DOHH2 (cell line): Measurements from ENCODE around the gene SUGCT.

Experiments
- H3F3A ChIP-seq: fragments of 200-600 bp; sonication (generic), shearing (Covaris generic); 2 replicates; pipeline ENCODE4 v1.6.0; 2016; ENCODE audit warnings: antibody characterized with exemption, mild to moderate bottlenecking; ENCODE audit not compliant: control insufficient read depth, insufficient read depth
- H3K27ac ChIP-seq: fragments of 200-600 bp; sonication (generic); 2 replicates; pipeline ENCODE4 v1.5.1; 2014; ENCODE audit warnings: low read depth, mild to moderate bottlenecking, low read length, moderate library complexity
- H3K27me3 ChIP-seq: fragments of 200-600 bp; sonication (generic); 2 replicates; pipeline ENCODE4 v1.6.1; 2014; ENCODE audit warnings: mild to moderate bottlenecking, low read length, mixed read lengths; ENCODE audit not compliant: control insufficient read depth
- H3K36me3 ChIP-seq: fragments of 200-600 bp; sonication (generic); 2 replicates; pipeline ENCODE4 v1.6.1; 2014; ENCODE audit warnings: mild to moderate bottlenecking, low read length, moderate library complexity, mixed read lengths; ENCODE audit not compliant: control insufficient read depth
- H3K4me1 ChIP-seq: fragments of 200-600 bp; sonication (generic); 2 replicates; pipeline ENCODE4 v1.6.1; 2014; ENCODE audit warnings: mild to moderate bottlenecking, low read length, mixed read lengths; ENCODE audit not compliant: control insufficient read depth
- H3K4me2 ChIP-seq: fragments of 200-600 bp; sonication (generic); 2 replicates; pipeline ENCODE4 v1.6.0; 2014; ENCODE audit warnings: mild to moderate bottlenecking, low read length, moderate library complexity
- H3K4me3 ChIP-seq: fragments of 200-600 bp; sonication (generic); 2 replicates; pipeline ENCODE4 v1.5.1; 2014; ENCODE audit warnings: mild to moderate bottlenecking, low read length, mixed read lengths
- H3K79me2 ChIP-seq: fragments of 200-600 bp; sonication (generic); 2 replicates; pipeline ENCODE4 v1.6.1; 2014; ENCODE audit warnings: mild to moderate bottlenecking, low read length, mixed read lengths; ENCODE audit not compliant: control insufficient read depth
- H3K9me2 ChIP-seq: fragments of 200-600 bp; sonication (generic); replicated peaks from 2 replicates; pipeline ENCODE4 v1.6.1; 2014; ENCODE audit warnings: mild to moderate bottlenecking, low read length, mixed read lengths; ENCODE audit not compliant: control insufficient read depth
- H3K9me3 ChIP-seq: fragments of 200-600 bp; sonication (generic); 2 replicates; pipeline ENCODE4 v1.6.1; 2014; ENCODE audit warnings: antibody characterized with exemption, low read length, mixed read lengths; ENCODE audit not compliant: control insufficient read depth, insufficient read depth
- H4K20me1 ChIP-seq: fragments of 200-600 bp; sonication (generic); 2 replicates; pipeline ENCODE4 v1.6.0; 2014; ENCODE audit warnings: low read depth, mild to moderate bottlenecking, antibody characterized with exemption, low read length, moderate library complexity; ENCODE audit not compliant: control insufficient read depth, insufficient read depth
- CTCF ChIP-seq: fragments of 200-600 bp; sonication (generic); IDR thresholded peaks from one replicate; pipeline ENCODE4 v1.5.1; 2014; ENCODE audit warnings: antibody characterized with exemption, mild to moderate bottlenecking, low read depth, low read length; ENCODE audit not compliant: poor library complexity, severe bottlenecking
- EZH2phosphoT487 ChIP-seq: fragments of 200-600 bp; sonication (generic); IDR thresholded peaks from 2 replicates; pipeline ENCODE4 v1.6.1; 2017; ENCODE audit warnings: borderline replicate concordance, mild to moderate bottlenecking, antibody characterized with exemption, low read length, moderate library complexity, mixed read lengths

Gene SUGCT

DNA sequence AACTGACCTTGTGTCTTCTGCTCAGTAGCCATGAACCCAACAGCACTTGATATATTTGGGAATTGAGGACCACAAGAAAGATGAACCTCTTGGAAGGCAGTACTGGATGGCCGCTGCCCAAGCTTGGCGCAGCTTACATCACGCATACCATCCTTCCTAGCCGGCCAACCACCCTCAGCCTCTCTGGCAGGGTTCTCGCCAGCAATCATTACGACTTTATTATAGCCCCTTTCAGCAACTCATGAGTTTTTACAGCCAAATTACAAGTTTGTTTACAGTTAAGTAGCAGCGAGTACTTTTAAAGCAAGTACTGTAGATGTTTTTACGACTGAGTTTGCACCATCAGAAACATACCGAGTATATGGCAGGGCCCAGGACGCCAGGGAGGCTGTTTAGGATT, 769.1 kb downstream of the SUGCT start:
- Histone ChIP-seq H3K4me1 (no peaks in the 10 kb centered on the region), H3K79me2 (no peaks in the 10 kb centered on the region), H3K4me2 (no peak overlapping the region), H3K4me3 (no peak overlapping the region), H3F3A (no peaks in the 10 kb centered on the region), H3K9me2 (no peaks in the 10 kb centered on the region), H3K36me3 (no peaks in the 10 kb centered on the region), H4K20me1 (no peaks in the 10 kb centered on the region), H3K27me3 (no peaks in the 10 kb centered on the region), H3K27ac (no peak overlapping the region), H3K9me3 (peaks cover 5% of the 10 kb centered on the region; the same call in 1 of the 2 replicates)
- TF ChIP-seq EZH2phosphoT487, result no peak

DNA sequence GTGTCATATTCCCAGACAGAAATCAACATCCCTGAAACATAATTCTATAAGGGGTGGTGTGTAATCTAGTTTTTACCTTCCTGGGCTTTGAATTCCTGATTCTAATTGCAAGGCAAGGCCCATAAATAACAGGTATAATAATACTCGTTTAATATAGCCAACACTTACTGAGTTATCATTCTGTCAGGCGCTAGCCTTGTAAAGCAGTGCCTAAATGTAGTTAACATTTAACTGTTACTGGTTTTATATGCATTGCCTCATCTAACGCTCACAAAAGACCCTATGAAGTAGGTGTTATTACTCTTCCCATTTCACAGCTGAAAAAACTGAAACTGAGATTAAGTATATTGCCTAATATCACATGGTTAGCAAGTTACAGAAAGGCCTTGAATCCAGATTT, 772.5 kb downstream of the SUGCT start:
- H3K4me1 ChIP-seq, result no peaks in the 10 kb centered on the region
- no peaks in the 10 kb centered on the region for H3K79me2 ChIP-seq
- no peaks in the 10 kb centered on the region for H3F3A ChIP-seq
- TF ChIP-seq CTCF (no peak), EZH2phosphoT487 (no peak)
- no peaks in the 10 kb centered on the region for H3K27me3 ChIP-seq
- no peaks in the 10 kb centered on the region for H3K9me2 ChIP-seq
- no peaks in the 10 kb centered on the region for H4K20me1 ChIP-seq
- H3K9me3 ChIP-seq, result no peaks in the 10 kb centered on the region
- H3K4me3 ChIP-seq, result no peak overlapping the region
- H3K27ac ChIP-seq, result no peak overlapping the region
- no peaks in the 10 kb centered on the region for H3K36me3 ChIP-seq
- no peak overlapping the region for H3K4me2 ChIP-seq

DNA sequence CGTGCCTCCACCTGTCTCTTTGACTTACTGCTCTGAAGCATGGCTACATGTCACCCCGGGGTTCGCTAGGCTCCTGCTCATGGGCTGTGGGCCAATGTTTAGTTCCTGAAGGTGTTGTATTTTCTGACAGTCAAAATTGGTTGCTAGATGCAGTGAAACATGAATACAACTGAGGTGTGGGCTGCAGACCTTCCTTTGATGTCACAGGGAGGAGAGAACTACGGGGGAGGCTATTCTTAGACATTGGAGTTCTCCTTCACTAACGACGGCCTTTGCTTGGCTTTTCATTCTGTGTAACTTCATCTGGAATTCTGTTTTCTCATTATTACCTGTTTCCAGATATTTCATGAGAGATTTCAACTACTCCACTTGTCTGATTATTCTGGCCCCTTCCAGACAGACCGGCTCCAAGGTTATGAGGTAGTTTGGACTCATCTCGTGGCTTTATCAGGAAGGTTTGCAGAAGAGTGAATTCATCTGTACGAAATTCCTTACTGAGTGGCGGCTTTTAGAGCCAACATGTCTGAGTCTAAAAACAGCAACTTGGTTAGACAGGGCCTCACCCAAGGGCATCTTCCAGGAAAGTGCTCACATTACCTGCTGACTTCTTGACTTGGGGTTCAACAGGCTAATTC, 774.7 kb downstream of the SUGCT start:
- no peak for TF ChIP-seq CTCF
- TF ChIP-seq EZH2phosphoT487, result no peak
- no peaks in the 10 kb centered on the region for H3K9me3 ChIP-seq
- H3K79me2 ChIP-seq, result no peaks in the 10 kb centered on the region
- no peaks in the 10 kb centered on the region for H3K4me1 ChIP-seq
- H3K27ac ChIP-seq, result no peak overlapping the region
- no peaks in the 10 kb centered on the region for H3F3A ChIP-seq
- H3K4me3 ChIP-seq, result no peak overlapping the region
- no peaks in the 10 kb centered on the region for H3K36me3 ChIP-seq
- H3K27me3 ChIP-seq, result no peaks in the 10 kb centered on the region
- no peaks in the 10 kb centered on the region for H4K20me1 ChIP-seq
- H3K9me2 ChIP-seq, result no peaks in the 10 kb centered on the region
- H3K4me2 ChIP-seq, result no peak overlapping the region
